Esophagus muscularis mucosa (tissue), 4 donors: ENCODE measurements around the gene CACNB1.

Experiments
- EP300 ChIP-seq: sonication (generic); formaldehyde crosslinking; IDR thresholded peaks from one replicate; pipeline ENCODE4 v1.6.1; 2017; ENCODE audit warnings: antibody characterized with exemption
- POLR2AphosphoS5 ChIP-seq, 2 donors: sonication (generic); formaldehyde crosslinking; IDR thresholded peaks; one replicate each; pipeline ENCODE4 v1.6.1; 2017; ENCODE audit warnings: antibody characterized with exemption in 2 of 2
- TF ChIP-seq, protein P1 (sequence below), 3 experiments: fragments of 200-600 bp in 2 of 3; fragments of 450-650 bp in 1 of 3; sonication (generic) in 2 of 3; IDR thresholded peaks; one replicate each; pipeline ENCODE4 v1.5.1; 2017 to 2019; ENCODE audit warnings: antibody characterized with exemption in 3 of 3, mild to moderate bottlenecking in 2 of 3, moderate library complexity in 1 of 3

GRCh38 chr17:39237586-39237985, 40.1 kb upstream of the CACNB1 start:
- TF ChIP-seq, protein P1, sequence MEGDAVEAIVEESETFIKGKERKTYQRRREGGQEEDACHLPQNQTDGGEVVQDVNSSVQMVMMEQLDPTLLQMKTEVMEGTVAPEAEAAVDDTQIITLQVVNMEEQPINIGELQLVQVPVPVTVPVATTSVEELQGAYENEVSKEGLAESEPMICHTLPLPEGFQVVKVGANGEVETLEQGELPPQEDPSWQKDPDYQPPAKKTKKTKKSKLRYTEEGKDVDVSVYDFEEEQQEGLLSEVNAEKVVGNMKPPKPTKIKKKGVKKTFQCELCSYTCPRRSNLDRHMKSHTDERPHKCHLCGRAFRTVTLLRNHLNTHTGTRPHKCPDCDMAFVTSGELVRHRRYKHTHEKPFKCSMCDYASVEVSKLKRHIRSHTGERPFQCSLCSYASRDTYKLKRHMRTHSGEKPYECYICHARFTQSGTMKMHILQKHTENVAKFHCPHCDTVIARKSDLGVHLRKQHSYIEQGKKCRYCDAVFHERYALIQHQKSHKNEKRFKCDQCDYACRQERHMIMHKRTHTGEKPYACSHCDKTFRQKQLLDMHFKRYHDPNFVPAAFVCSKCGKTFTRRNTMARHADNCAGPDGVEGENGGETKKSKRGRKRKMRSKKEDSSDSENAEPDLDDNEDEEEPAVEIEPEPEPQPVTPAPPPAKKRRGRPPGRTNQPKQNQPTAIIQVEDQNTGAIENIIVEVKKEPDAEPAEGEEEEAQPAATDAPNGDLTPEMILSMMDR (IDR thresholded peaks at IDR 0.05): no peak
- TF ChIP-seq POLR2AphosphoS5 (IDR thresholded peaks at IDR 0.05): no peak
- no peak for TF ChIP-seq EP300
